Osteoblast (primary cell): ENCODE results near the gene RSPO3. TPM values are rescaled to one million over a fixed set of nuclear protein-coding genes. Genes with fewer than 3 reads are reported as not detected.

Experiments used
- DNase-seq: peaks from one replicate; pipeline ENCODE4 v3.0.0; 2011; ENCODE audit warnings: low spot score, mixed read lengths; ENCODE audit not compliant: insufficient read length; ENCODE audit errors: missing footprints
- H2AFZ ChIP-seq: 2 replicates; pipeline ENCODE4 v1.6.0; 2011; ENCODE audit warnings: mild to moderate bottlenecking, low read length
- H3K27ac ChIP-seq: 2 replicates; pipeline ENCODE4 v1.5.1; 2011; ENCODE audit warnings: mild to moderate bottlenecking, low read depth, low read length, moderate library complexity
- H3K27me3 ChIP-seq: 2 replicates; pipeline ENCODE4 v1.6.0; 2012; ENCODE audit warnings: mild to moderate bottlenecking, control low read depth, inconsistent platforms, low read length, moderate library complexity; ENCODE audit not compliant: insufficient read depth
- H3K36me3 ChIP-seq: 2 replicates; pipeline ENCODE4 v1.5.1; 2011; ENCODE audit warnings: mild to moderate bottlenecking, low read length, control low read depth, moderate library complexity; ENCODE audit not compliant: insufficient read depth
- H3K4me1 ChIP-seq: 2 replicates; pipeline ENCODE4 v1.5.1; 2011; ENCODE audit warnings: mild to moderate bottlenecking, low read length, control low read depth, moderate library complexity; ENCODE audit not compliant: insufficient read depth
- H3K4me2 ChIP-seq: 2 replicates; pipeline ENCODE4 v1.6.0; 2011; ENCODE audit warnings: mild to moderate bottlenecking, low read length; ENCODE audit not compliant: insufficient read depth
- H3K4me3 ChIP-seq: fragments of 200-600 bp; sonication (generic); 3 replicates; pipeline ENCODE4 v1.5.1; 2012; ENCODE audit warnings: mild to moderate bottlenecking, low read length, inconsistent platforms; ENCODE audit not compliant: insufficient read depth
- H3K79me2 ChIP-seq: 2 replicates; pipeline ENCODE4 v1.6.0; 2012; ENCODE audit warnings: mild to moderate bottlenecking, low read length, control low read depth, inconsistent platforms; ENCODE audit not compliant: insufficient read depth
- H3K9me3 ChIP-seq: 2 replicates; pipeline ENCODE4 v1.5.1; 2011; ENCODE audit warnings: low read depth, low read length, control low read depth
- H4K20me1 ChIP-seq: 2 replicates; pipeline ENCODE4 v1.6.0; 2012; ENCODE audit warnings: mild to moderate bottlenecking, low read length, control low read depth; ENCODE audit not compliant: insufficient read depth
- CTCF ChIP-seq: IDR thresholded peaks from 2 replicates; pipeline ENCODE4 v1.5.1; 2011; ENCODE audit warnings: mild to moderate bottlenecking, low read depth, low read length, moderate library complexity; ENCODE audit errors: extremely low read depth
- total RNA-seq: library from RNA; depleted of rRNA; stranded (reverse); fragments of >200 nt; gene quantifications from 2 replicates; pipeline ENCODE4 v1.2.3, GENCODE V29; 2012

Gene RSPO3
- total RNA-seq, 1 donor, result 1.8 TPM

DNA sequence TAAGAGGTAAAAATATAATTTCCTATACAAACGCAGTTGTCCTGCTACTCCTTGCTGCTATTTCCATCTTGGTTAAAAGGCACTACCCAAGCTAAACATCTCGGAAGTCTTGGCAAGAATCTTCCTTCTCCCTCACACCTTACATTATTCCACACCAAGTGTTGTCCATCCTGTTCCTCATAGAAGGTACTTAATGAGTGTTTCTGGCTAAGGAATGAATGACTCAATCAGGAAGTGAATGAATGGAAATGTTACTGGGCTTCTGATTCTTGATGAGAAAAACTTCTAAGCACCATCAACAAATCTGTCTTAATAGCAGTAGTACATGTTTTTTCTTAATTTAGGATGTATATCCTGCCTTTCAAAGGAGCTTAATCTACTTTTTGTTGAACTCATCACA lies 40.6 kb upstream of the RSPO3 start:
- H3K79me2 ChIP-seq, result no peaks in the 10 kb centered on the region
- no peak overlapping the region for H3K4me2 ChIP-seq
- H4K20me1 ChIP-seq, result no peaks in the 10 kb centered on the region
- no peaks in the 10 kb centered on the region for H3K9me3 ChIP-seq
- no peaks in the 10 kb centered on the region for H3K4me1 ChIP-seq
- H3K27me3 ChIP-seq, result no peaks in the 10 kb centered on the region
- H3K36me3 ChIP-seq, result no peaks in the 10 kb centered on the region
- no peak overlapping the region for H3K4me3 ChIP-seq
- H3K27ac ChIP-seq, result no peak overlapping the region
- no peak for DNase-seq
- no peak for TF ChIP-seq CTCF
- no peak overlapping the region for H2AFZ ChIP-seq

DNA sequence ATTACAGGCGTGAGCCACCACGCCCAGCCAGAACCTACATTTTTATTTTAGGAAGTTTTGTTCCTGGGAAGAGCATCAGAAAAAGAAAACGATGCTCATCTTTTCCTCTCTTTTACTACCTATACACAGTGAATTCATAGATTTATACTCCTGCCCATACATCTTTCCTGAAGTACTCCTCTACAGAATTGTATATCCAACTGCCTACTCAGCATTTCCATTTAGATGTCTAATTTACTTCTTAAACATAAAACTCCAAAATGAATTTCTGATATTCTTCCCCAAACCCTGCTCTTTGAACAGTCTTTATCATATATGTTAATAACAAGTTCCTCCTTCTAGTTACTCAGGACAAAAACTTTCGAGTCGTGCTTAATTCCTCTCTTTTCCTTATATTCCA lies 39.8 kb upstream of the RSPO3 start:
- Histone ChIP-seq H3K79me2 (no peaks in the 10 kb centered on the region), H4K20me1 (no peaks in the 10 kb centered on the region), H3K4me2 (no peak overlapping the region), H3K9me3 (no peaks in the 10 kb centered on the region), H3K27me3 (no peaks in the 10 kb centered on the region), H3K36me3 (no peaks in the 10 kb centered on the region), H2AFZ (no peak overlapping the region), H3K27ac (no peak overlapping the region), H3K4me3 (no peak overlapping the region), H3K4me1 (no peaks in the 10 kb centered on the region)
- no peak for DNase-seq
- TF ChIP-seq CTCF, result no peak

GRCh38 chr6:127079681-127080080 lies 38.8 kb upstream of the RSPO3 start:
- H3K27ac ChIP-seq, result no peak overlapping the region
- H4K20me1 ChIP-seq, result no peaks in the 10 kb centered on the region
- TF ChIP-seq CTCF, result no peak
- no peaks in the 10 kb centered on the region for H3K36me3 ChIP-seq
- H3K4me3 ChIP-seq, result no peak overlapping the region
- no peaks in the 10 kb centered on the region for H3K9me3 ChIP-seq
- H3K79me2 ChIP-seq, result no peaks in the 10 kb centered on the region
- no peaks in the 10 kb centered on the region for H3K27me3 ChIP-seq
- no peak overlapping the region for H3K4me2 ChIP-seq
- DNase-seq, result no peak
- no peaks in the 10 kb centered on the region for H3K4me1 ChIP-seq
- no peak overlapping the region for H2AFZ ChIP-seq

GRCh38 chr6:127080081-127080480 lies 38.4 kb upstream of the RSPO3 start:
- Histone ChIP-seq H3K36me3 (no peaks in the 10 kb centered on the region), H3K9me3 (no peaks in the 10 kb centered on the region), H3K4me2 (no peak overlapping the region), H2AFZ (no peak overlapping the region), H3K4me3 (no peak overlapping the region), H4K20me1 (no peaks in the 10 kb centered on the region), H3K4me1 (no peaks in the 10 kb centered on the region), H3K27me3 (no peaks in the 10 kb centered on the region), H3K79me2 (no peaks in the 10 kb centered on the region), H3K27ac (no peak overlapping the region)
- DNase-seq, result no peak
- TF ChIP-seq CTCF, result no peak
